B cell (primary cell): ENCODE measurements around the gene KLHL20.
"Not testable (repeated sequence)": the region's sequence is repeated elsewhere in the genome, so short reads cannot be mapped to it uniquely, and the experiment has no call there.

Source experiments
- CTCF ChIP-seq: fragments of 200-600 bp; IDR thresholded peaks from one replicate; pipeline ENCODE4 v1.8.0; 2022; ENCODE audit warnings: antibody characterized with exemption, mild to moderate bottlenecking
- EZH2 ChIP-seq: IDR thresholded peaks from 2 replicates; pipeline ENCODE4 v1.6.1; 2012; ENCODE audit warnings: borderline replicate concordance, low read depth, mild to moderate bottlenecking, moderate library complexity, low read length; ENCODE audit not compliant: insufficient read depth, poor library complexity, severe bottlenecking

- TF ChIP-seq CTCF, EZH2: not testable (repeated sequence)
Measured at GRCh38 chr1:173701299-173701698, 13.5 kb upstream of the KLHL20 start.
